Astrocyte (in vitro differentiated cells and primary cell): ENCODE data around the gene AP4S1. TPM values are rescaled to one million over a fixed set of nuclear protein-coding genes. Genes with fewer than 3 reads are reported as not detected.
A peak's percentile ranks its signal among the peaks of the same experiment; 100 is the strongest.

ENCODE experiments used
- DNase-seq: peaks from one replicate; pipeline ENCODE4 v3.0.0-alpha.2; 2010; ENCODE audit warnings: low read depth
- FAIRE-seq: peaks from 2 replicates; lab custom pipeline; 2011; peaks lifted over from hg19 to GRCh38; lab: Jason Lieb, UNC
- H2AFZ ChIP-seq: 2 replicates; pipeline ENCODE4 v1.6.0; 2012; ENCODE audit warnings: low read depth, low read length, inconsistent platforms
- H3K27ac ChIP-seq: 2 replicates; pipeline ENCODE4 v1.5.1; 2011; ENCODE audit warnings: low read depth, low read length, inconsistent platforms
- H3K27me3 ChIP-seq: 2 replicates; pipeline ENCODE4 v1.6.0; 2011; ENCODE audit warnings: low read length, inconsistent platforms; ENCODE audit not compliant: insufficient read depth
- H3K36me3 ChIP-seq: 2 replicates; pipeline ENCODE4 v1.5.1; 2011; ENCODE audit warnings: low read length, inconsistent platforms; ENCODE audit not compliant: insufficient read depth
- H3K4me1 ChIP-seq: 2 replicates; pipeline ENCODE4 v1.5.1; 2011; ENCODE audit warnings: low read length, inconsistent platforms; ENCODE audit not compliant: insufficient read depth
- H3K4me2 ChIP-seq: 2 replicates; pipeline ENCODE4 v1.6.0; 2012; ENCODE audit warnings: low read length, inconsistent platforms
- H3K4me3 ChIP-seq: 2 replicates; pipeline ENCODE4 v1.5.1; 2011; ENCODE audit warnings: low read depth, mild to moderate bottlenecking, low read length, inconsistent platforms; ENCODE audit not compliant: insufficient read depth
- H3K79me2 ChIP-seq: 2 replicates; pipeline ENCODE4 v1.6.0; 2012; ENCODE audit warnings: mild to moderate bottlenecking, low read length, inconsistent platforms; ENCODE audit not compliant: insufficient read depth
- H3K9ac ChIP-seq: 2 replicates; pipeline ENCODE4 v1.6.0; 2012; ENCODE audit warnings: mild to moderate bottlenecking, low read length, inconsistent platforms
- H3K9me3 ChIP-seq: 2 replicates; pipeline ENCODE4 v1.5.1; 2012; ENCODE audit warnings: low read depth, mild to moderate bottlenecking, low read length, inconsistent platforms; ENCODE audit not compliant: insufficient read depth
- H4K20me1 ChIP-seq: 2 replicates; pipeline ENCODE4 v1.6.0; 2012; ENCODE audit warnings: low read length, inconsistent platforms; ENCODE audit not compliant: insufficient read depth
- H3K27ac Mint-ChIP-seq: one replicate; pipeline ENCODE4 v1.8.0; 2021; ENCODE audit warnings: mild to moderate bottlenecking, mixed read lengths; ENCODE audit not compliant: unreplicated experiment
- H3K27me3 Mint-ChIP-seq: one replicate; pipeline ENCODE4 v1.8.0; 2021; ENCODE audit warnings: low read depth, mixed read lengths; ENCODE audit not compliant: unreplicated experiment
- H3K36me3 Mint-ChIP-seq: one replicate; pipeline ENCODE4 v1.8.0; 2021; ENCODE audit warnings: low read depth, mixed read lengths; ENCODE audit not compliant: unreplicated experiment
- H3K4me1 Mint-ChIP-seq: one replicate; pipeline ENCODE4 v1.8.0; 2021; ENCODE audit warnings: low read depth, mixed read lengths; ENCODE audit not compliant: unreplicated experiment
- H3K4me3 Mint-ChIP-seq: one replicate; pipeline ENCODE4 v1.8.0; 2021; ENCODE audit warnings: mild to moderate bottlenecking, moderate library complexity, mixed read lengths; ENCODE audit not compliant: unreplicated experiment
- H3K9me3 Mint-ChIP-seq: one replicate; pipeline ENCODE4 v1.8.0; 2021; ENCODE audit warnings: mild to moderate bottlenecking, mixed read lengths; ENCODE audit not compliant: unreplicated experiment
- EZH2 ChIP-seq: IDR thresholded peaks from 2 replicates; pipeline ENCODE4 v1.6.1; 2012; ENCODE audit warnings: mild to moderate bottlenecking, low read length, inconsistent platforms; ENCODE audit not compliant: insufficient read depth
- total RNA-seq: library from RNA; stranded (reverse); gene quantifications from 2 replicates; pipeline ENCODE4 v1.2.1, GENCODE V29; 2021
- TF ChIP-seq, protein P1 (sequence below): IDR thresholded peaks from 2 replicates; pipeline ENCODE4 v1.5.1; 2011; ENCODE audit warnings: low read depth, mild to moderate bottlenecking, inconsistent platforms, low read length, moderate library complexity; ENCODE audit not compliant: insufficient read depth

Gene AP4S1
- total RNA-seq, 1 donor from 2014 or later, result 5.7 TPM

- H4K20me1 ChIP-seq, result peaks cover 93% of the 10 kb centered on the region
- no peak for FAIRE-seq
These were observed 30.5 kb upstream of the AP4S1 start for GRCh38 chr14:30994681-30995620.

DNA sequence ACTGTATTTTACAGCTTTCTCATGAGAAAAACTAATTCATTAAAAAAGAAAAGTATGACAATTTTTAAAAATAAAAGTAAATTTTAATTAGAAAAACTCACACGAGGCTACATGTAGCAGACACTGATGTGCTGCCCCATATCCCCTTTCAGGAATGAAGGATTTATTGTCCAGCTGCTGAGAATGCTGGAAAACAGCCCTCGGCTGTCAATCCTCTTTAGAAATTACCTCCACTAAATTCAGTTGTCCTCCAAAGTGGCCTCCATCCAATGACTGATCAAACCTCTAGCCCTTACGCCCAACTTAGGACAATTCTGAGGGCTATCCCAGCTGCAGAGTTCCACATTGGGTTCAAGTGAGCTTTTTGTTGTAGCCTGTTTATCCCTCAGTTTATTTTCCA lies 29.8 kb upstream of the AP4S1 start:
- Histone ChIP-seq H2AFZ (no peak overlapping the region), H4K20me1 (peaks cover 94% of the 10 kb centered on the region), H3K4me1 (peaks cover 11% of the 10 kb centered on the region), H3K4me2 (peak overlapping the region; percentile 49), H3K27ac (peak overlapping the region; percentile 73), H3K9me3 (no peaks in the 10 kb centered on the region), H3K79me2 (peaks cover 99% of the 10 kb centered on the region), H3K36me3 (no peaks in the 10 kb centered on the region), H3K9ac (peak overlapping the region; percentile 56), H3K4me3 (no peak overlapping the region), H3K27me3 (no peaks in the 10 kb centered on the region)
- TF ChIP-seq, protein P1, sequence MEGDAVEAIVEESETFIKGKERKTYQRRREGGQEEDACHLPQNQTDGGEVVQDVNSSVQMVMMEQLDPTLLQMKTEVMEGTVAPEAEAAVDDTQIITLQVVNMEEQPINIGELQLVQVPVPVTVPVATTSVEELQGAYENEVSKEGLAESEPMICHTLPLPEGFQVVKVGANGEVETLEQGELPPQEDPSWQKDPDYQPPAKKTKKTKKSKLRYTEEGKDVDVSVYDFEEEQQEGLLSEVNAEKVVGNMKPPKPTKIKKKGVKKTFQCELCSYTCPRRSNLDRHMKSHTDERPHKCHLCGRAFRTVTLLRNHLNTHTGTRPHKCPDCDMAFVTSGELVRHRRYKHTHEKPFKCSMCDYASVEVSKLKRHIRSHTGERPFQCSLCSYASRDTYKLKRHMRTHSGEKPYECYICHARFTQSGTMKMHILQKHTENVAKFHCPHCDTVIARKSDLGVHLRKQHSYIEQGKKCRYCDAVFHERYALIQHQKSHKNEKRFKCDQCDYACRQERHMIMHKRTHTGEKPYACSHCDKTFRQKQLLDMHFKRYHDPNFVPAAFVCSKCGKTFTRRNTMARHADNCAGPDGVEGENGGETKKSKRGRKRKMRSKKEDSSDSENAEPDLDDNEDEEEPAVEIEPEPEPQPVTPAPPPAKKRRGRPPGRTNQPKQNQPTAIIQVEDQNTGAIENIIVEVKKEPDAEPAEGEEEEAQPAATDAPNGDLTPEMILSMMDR, result no peak
- TF ChIP-seq EZH2, result no peak
- Mint-ChIP-seq H3K9me3 (no peaks in the 10 kb centered on the region), H3K27me3 (no peaks in the 10 kb centered on the region), H3K4me3 (no peak overlapping the region), H3K4me1 (peaks cover 20% of the 10 kb centered on the region), H3K27ac (no peak overlapping the region), H3K36me3 (peaks cover 16% of the 10 kb centered on the region)
- no peak for FAIRE-seq
- no peak for DNase-seq

More at GRCh38 chr14:30994681-30995620, 30.5 kb upstream of the AP4S1 start:
- DNase-seq, result peak; percentile 71
- H2AFZ ChIP-seq, result no peak overlapping the region
- H3K9me3 ChIP-seq, result no peaks in the 10 kb centered on the region
- H3K27me3 ChIP-seq, result no peaks in the 10 kb centered on the region
- H3K27ac ChIP-seq, result peak overlapping the region; percentile 73
- peak overlapping the region; percentile 37 for H3K4me2 ChIP-seq
- peak overlapping the region; percentile 56 for H3K9ac ChIP-seq
- TF ChIP-seq EZH2, result no peak
- TF ChIP-seq, protein P1, result no peak
- no peaks in the 10 kb centered on the region for H3K9me3 Mint-ChIP-seq
- H3K4me3 Mint-ChIP-seq, result no peak overlapping the region
- peaks cover 16% of the 10 kb centered on the region for H3K36me3 Mint-ChIP-seq
- H3K27me3 Mint-ChIP-seq, result no peaks in the 10 kb centered on the region
- no peaks in the 10 kb centered on the region for H3K36me3 ChIP-seq
- peaks cover 99% of the 10 kb centered on the region for H3K79me2 ChIP-seq
- peaks cover 22% of the 10 kb centered on the region for H3K4me1 Mint-ChIP-seq
- H3K27ac Mint-ChIP-seq, result no peak overlapping the region
- H3K4me3 ChIP-seq, result peak overlapping the region; percentile 1
- H3K4me1 ChIP-seq, result peaks cover 11% of the 10 kb centered on the region
